NCI-H1092 treated with DMSO at 0.1 percent for 48 hours (cell line): ENCODE data around the gene EGFR.

Experiments
- DNase-seq: peaks from one replicate; lab custom pipeline; 2025; lab: John Stamatoyannopoulos, UW

The EGFR gene

DNA sequence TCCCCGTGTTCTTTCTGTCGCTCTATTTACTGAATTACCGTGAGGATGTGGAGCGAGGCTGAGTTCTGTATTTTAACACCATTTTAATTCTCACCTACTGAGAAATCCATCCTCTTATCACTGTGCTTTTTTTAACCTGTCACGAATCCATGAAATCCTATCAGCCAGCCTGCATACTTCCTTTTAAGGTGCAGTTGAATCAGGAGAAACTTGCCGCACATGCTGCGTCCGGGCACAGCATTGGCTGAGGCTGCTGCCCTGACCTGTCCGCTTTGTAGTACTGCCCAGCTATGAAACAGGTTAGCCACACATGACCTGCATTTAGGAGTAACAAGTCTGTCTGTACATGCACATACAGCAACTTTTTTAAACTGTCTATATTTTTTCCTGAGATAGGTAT lies 82.5 kb downstream of the EGFR start:
- DNase-seq, result no peak

DNA sequence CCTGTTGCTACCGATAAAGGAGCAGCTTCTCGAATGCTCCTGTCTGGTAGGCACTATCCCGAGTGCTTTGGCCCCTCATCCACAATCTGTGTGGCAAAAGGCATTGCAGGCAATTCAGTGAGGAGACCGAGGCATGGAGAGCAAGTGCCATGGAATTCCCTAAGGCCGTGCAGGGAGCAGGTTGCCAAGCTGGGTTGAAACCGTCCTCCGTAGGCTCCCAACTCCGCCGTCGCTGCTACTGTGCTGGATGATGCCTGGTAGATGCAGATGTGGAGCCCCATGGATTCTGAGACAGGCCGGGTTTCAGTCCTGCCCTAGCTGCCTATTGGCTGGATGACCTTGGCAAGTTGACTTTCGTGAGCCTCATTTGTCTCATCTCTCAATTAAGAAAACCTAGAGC lies 85.3 kb downstream of the EGFR start:
- no peak for DNase-seq

DNA sequence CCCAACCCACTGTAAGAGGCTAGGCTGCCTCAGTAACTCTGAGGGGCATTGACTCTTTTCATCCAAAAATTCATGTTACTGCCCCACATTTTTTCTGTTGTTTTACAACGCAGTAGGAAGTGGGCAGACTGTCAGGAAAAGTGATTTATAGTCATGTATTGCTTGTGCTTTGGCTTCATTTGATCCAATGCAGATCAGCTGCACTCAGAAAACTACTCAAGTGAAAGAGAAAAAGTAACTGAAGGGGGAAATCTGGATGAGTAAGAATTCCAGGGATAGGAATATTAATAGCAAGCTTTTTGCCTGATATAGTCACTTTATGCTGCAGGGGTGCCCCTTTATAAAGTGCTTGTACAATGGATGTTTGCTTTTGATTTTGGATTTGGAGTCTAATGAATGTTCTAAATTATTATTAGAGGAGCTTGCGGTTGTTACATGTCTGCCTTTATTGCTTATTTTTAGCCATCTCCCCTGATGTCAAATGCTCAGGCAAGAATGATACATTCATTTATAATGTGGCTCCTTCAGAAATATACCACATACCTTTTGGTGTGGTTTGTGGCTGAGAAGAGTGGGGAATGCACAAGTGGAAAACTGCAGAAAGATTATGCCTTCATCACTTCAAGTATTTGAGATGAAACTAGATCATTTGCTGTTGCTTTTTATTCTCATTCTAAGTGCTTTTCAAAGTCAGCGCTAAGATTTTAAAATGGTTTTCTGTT lies 86.1 kb downstream of the EGFR start:
- DNase-seq, result no peak

DNA sequence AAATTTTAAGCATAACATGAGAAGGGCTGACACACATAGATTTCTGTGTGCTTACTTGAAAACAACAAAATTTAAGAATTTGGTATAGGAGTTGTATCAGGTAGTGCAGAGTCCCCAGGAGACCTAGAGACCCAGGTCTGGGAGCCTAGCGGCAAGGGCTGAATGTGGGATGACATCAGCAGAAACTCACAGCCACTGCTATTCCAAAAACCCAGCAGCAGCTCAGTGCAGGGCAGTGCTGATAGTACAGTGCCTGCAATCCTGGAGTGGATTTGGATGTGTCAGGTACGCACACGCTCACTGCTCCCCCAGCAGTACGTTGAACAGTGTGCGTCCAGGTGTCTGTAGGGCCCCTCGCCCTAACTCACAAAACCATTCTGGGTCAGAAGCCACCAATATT lies 87.1 kb downstream of the EGFR start:
- DNase-seq, result no peak

DNA sequence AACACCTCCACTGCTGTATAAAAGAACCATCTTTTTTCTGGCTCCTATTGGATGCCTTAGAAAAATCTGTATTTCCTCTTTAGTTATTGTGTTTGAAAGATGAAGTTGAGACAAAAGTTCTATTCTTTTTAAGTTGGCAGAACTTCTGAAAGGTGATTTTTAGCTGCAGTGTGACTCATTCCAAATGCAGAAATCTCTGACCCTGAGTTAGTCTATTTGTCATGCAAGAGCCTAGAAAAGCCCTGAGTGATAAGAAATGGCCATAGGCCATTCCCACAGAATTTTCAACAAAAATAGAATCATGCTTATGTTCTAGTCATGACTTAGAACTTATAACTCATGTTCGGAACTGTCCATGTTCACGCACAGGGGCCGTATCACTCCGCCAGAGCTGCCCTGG lies 89.1 kb downstream of the EGFR start:
- no peak for DNase-seq

DNA sequence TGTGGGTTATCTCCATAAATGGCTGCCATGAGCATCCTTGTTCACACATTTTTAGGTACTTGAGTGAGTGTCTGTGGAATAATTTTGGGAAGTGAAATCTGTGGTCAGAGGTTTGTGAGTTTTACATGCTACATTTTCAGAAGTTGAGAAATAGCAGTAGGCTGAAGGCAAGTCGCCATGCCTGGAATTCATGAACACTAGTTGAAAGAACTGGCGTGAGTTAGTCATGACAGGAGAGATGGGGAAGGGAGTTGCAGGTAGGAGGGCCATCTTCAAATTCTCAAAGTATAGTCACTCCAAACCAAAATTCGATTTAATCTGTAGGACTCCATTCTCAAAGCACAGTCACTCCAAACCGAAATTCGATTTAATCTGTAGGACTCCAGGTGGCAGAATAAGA lies 89.6 kb downstream of the EGFR start:
- DNase-seq, result no peak

DNA sequence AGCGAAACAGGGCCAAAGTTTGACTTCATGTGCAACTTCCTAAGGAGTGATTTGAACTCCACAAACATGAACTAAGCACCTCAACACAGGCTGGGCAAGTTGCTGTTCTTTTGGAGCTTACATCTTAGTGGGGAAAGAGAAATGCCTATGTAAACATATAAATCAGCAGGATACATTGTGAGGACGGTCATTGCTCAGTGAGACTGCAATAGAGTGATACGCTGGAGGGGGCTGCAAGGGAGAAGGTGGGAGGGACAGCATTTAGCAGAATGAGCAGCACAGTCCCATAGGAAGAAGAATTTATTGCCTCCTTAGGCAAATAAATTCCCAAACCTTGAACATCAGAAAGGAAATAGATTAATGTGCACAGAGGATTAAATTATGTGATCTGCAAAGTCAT lies 90.0 kb downstream of the EGFR start:
- no peak for DNase-seq

DNA sequence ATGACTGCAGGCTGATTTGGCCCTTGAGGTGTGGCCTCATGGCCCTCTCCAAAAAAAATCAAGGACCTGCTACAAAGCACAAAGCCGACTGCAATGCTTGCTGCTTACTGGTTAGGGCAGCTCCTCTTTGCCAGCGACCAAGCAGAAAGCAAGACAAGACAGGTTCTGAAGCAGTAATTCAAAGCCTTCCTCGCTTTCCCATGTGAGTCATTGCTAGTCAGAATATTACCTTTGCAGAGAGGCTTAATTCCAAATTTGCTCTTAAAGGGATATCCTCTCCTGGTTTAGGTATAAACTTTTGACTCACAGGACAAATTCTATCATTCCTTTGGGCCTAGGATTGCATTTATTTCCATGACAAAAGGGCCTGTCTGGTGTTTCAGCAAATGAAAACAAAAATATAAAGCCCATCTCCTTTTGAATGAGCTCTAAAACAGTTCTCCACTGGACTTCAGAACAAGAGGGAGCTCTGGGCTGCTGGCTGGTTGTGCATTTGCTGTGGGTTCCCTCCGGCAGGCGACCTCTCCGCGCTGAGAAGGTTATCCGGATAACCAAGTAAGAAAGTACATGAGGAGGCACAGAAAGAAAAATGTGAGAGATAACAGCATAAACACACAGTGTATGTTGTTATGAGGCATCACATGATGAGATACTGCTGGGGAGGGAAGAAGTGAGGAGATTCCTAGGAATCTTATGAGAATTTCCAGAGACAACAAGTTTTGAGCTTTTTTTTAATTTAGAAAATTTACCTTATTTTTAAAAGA lies 90.8 kb downstream of the EGFR start:
- no peak for DNase-seq

DNA sequence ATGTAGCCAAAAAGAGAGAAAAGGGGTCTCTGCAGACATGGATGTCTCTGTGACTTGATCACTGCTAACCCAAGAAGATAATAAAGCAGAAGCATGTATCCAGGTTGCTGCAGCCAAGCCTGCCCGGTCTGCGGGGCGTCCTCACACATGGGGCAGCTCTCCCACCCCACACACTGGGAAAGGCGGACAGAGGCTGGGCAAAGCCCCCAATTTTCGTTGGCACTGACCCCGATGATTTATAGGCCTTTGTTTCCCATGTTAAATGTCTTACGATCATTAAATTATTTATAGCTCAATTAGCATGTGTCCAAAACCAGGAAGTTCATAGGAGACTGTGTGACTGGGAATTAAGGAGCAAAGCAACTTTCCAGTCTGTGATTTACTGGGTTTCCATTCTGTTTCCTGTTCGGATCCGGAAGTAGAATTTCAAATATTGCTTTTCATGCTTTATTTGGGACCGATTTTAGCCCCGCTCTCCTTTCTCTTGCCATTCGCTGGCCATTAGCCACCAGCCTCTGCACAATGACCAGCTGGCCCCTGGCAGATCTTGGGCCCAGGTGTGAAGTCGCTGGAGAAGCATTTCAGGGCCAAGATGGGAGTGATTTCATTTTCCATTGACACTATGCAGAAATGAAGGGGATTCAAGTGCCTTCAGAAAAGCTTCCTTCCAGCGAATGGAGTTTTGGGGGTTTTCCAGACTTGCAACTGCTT lies 91.6 kb downstream of the EGFR start:
- no peak for DNase-seq

DNA sequence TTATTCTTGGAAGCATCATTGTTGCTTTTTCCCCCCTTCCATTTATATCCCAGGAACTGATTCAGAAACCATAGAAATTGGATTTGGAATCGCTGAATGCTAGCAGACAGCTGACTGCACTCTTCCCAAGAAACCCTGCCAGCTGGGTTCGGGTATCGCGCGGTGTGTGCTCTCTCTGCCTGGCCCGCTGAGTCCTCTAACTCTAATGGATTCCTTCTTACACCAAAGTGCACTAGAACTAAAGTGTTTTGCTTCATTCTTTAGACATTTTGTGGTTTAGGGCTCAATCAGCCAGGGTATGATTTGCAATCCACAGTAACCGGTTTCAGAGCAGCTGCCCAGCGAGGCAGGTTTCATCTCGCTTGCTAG lies 92.2 kb downstream of the EGFR start:
- DNase-seq, result no peak

DNA sequence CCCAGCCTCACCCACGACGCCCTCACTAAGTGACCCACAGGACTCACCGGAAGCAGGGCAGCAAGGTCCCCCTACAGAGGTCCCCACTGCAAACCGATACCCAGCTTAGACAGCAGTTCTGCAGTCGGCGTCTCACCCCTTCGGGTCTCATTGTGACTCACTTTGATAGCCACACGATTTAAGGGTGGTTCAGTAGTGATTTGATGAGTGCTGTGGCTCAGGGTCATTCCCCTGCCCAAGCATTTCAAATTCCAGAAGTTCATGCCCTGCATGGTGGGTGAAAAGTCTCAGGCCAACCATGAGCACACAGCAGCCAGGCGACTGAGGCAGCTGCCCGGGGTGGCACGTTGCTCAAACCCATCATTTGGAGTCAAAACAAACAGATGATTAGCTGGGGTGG lies 93.2 kb downstream of the EGFR start:
- no peak for DNase-seq

DNA sequence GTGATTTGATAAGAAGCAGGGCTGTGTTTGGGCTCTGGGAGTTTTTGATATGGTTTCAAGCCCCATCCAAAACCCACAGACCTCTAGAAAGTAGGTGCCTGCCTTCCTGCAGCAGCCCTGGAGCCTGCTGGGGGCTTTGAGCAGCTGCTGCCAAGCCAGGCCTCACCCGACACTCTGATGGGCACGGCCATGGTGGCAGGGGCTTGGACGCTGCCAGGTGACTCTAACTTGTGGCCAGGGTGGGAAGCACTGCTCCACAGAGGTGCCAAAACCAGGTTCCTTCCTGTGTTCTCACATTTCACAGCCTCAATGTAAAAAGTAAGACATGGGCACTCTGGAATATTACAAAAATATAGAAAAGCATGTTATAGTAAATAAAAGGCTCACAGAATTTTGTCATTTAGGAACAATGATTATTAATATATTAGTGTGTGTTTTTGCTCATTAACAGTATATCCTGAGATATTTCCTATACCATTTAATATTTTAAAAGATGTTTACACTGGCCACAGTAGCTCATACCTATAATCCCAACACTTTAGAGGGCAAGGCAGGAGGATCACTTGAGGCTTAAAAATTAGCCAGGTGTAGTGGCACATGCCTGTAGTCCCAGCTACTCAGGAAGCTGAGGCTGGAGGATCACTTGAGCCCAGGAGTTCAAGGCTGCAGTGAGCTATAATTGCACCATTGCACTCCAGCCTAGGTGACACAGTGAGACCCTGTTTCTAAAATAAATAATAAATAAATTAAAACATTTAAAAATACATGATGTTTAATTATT lies 95.1 kb downstream of the EGFR start:
- no peak for DNase-seq

DNA sequence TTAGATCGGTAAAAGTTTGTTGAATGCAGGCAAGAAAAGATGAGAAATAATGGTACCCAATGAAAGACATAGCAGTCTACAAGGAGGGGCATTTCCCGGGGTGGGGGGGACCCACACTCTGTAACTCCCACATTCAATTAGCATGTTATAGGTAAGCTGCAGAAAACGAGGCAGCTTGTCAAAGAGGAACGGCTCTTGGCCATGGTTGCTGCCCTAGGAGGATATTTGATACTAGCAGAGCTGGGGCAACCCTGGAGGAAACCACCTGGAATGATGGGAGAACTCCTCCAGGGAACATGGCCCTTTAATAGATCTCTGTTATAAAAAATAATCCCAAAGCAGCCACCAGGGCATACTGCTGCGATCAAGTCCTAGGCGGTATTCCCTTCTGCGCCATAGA lies 98.5 kb downstream of the EGFR start:
- DNase-seq, result no peak

DNA sequence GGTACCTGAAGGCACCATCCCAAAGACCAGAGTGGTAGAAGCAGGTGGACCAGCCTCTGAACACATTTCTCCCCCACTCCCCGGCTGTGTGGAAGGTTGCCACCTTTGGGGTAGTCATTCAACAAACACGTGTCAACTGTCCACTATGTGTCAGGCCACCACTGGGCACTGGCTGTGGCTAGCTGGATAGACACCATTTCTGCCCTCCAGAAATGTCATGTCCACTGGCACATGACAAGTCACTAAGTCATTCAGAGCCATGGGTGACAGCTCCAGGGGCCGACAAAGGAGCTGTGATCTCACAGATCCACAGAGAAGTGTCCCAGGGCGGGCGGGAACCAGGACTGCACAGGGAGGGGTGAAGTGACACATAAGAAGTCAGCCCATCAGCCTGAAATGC lies 99.6 kb downstream of the EGFR start:
- no peak for DNase-seq

DNA sequence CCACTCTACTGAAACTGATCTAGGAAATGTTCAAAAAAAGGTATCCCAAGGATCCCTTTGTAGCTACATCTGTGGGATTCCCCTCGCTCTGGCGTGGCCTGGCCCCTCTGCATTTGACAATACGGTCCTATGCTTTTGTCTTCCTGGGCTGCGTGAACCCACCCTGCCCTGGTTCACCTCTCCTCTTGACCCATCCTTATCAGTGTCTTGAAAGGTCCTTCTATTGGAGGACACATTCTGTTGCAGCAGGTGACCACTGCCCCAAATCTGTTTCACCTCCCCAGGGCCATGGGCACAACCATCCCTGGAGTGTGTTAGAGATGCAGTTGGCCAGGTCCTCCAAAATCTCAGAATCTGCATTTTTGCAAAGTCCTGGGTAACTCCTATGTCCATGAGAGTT lies 100.8 kb downstream of the EGFR start:
- no peak for DNase-seq

DNA sequence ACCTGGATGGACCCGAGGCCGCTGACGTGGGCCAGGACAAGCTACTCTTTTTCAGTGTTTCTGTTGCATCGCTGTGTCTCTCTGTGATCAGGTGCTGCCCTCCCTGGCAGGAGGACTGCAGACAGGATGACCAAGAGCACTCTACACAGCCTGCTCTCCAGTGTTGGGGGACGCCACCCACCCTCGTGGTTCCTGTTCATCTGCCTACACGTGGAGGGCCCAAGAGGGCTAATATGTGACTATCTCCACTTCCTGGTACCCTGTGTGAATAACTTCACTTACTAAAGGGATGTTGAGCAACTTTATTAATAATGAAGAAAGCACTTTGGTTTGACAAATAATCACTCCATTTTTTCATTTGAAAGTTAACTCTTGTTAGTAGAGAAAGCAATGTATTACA lies 101.3 kb downstream of the EGFR start:
- no peak for DNase-seq

DNA sequence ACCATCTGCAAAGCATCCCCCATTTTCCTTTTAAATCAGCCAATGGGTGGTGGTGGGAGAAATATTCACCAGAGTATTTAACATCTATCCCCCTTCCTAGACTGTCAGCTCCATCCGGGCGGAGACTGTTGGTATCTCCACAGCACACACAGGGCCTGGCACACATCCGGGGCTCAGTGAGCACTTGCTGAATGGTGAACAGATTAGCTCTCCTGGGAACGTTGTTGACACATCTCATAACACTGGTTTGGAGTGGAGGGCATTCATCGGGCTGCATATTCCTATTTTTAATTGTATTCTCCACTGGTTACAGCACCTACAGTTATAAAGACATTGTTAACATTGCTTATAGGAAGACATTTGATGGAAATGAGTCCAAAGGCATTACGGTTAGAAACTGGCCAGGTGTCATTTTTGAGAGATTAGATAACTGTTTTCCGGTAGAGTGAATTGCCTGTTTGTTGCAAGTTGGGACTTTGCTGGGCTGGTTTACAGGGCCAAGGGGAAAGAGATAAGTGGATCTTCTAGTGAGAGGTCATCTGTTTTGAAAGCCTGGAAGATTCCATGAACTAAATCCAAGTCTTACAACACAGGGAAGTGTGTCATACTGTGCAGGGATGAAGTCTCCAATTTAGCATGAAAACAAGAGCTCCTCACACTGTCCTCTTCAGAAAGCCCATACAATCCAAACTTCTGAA lies 101.8 kb downstream of the EGFR start:
- peak; percentile 61 for DNase-seq

DNA sequence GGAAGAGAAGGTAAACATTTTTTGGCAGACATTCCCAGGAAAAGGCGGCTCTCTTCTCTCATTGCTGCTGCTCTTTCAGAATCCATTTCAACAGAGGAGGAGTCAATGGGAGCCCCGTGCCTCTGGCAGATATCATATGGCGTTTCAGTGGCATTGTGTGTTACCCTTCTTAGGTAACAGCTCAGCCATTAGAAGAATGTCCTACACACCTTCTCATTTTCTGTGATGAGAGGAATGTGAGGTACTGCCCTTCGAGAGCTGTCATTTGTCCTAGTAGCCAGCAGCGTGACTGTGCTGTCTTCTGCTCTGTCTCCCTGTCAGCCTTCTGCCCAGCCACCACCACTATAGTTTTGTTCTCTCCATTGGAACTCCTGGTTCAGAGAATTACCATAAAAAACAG lies 102.4 kb downstream of the EGFR start:
- peak; percentile 42 for DNase-seq

DNA sequence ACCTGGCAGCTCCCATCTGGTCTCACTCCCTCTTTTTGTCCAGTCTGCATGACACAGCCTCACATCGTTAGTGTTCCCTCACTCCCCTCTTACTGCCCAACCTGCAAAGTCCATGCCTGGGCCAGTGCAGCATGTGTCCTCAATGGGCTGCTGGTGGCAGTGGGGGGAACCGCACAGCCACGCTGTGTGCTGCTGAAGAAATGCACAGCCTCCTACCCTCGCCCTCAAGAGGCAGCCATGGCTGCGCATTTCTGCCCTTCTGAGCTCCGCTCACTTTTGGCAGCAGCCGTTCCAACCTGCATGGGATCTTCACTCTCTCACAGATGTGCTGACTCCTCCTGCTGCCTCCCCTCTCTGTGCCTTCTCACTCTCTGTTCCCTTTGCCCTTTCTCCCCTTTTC lies 103.4 kb downstream of the EGFR start:
- no peak for DNase-seq

DNA sequence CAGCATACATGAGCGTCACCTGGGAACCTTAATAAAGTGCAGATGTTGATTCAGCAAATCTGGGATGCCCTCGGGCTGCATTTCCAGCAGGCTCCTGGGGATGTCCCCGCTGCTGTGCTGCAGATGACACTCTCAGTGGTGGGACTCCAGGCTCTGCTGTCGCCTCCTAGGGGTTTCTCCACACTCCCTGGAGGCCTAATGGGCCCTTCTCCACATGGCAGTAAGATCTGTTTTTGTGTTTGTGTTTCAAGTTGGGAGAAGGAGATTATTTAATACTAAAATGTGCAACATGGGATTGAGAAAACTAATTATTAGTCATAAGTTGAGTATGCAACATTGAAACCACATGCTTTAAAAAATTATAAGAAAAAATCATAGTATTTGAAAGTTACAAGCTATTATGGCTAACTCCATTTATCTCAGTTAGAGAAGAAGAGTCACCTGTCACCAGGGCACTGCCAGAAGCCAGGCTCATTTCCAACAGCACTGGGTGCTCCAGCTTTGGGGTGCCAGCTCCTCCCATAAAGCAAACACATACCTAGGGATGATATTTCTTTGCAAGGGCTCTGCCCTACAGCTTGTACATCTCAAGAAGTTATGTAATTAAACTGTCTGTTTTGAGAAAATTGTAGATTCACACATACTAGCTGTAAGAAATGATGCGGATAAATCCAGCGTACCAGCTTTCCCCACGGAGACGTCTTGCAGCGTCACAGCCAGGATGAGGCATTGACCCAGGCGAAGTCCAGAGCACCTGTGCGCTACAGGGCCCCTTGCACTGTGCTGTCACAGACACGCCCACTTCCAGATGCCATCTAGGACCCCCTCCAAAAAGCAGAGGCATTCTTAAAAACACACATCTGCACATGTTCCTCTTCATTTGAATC lies 106.4 kb downstream of the EGFR start:
- DNase-seq, result no peak

DNA sequence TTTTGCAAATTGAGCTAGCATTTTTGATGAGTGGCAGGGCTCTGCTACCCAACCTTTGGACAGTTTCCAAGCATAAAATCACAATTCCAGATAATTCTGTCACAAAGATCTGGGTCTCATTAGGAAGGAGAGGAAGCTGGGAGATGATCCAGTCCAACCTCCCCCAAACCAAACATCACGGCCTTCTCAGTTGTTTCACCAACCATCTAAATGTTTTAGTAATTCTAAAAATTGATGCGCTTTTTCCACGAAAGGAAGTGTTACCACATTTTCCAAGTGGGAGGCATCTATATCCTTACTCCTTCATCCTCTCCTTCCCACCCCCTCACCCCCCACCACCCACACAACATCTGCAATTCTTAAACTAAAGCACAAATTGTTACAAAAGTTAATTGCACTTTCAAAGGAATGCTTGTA lies 108.3 kb downstream of the EGFR start:
- DNase-seq, result peak; percentile 82
